ENCODE results near the gene C16orf96. TPM values are rescaled to one million over a fixed set of nuclear protein-coding genes. Genes with fewer than 3 reads are reported as not detected.

Gene C16orf96
- total and polyA plus RNA-seq, 2 of the 13 experiments (the other 11 are each of a cell fraction or from before 2014, with no cell fraction given): 0.03 TPM; not detected in 1

- TF ChIP-seq BCL3 (CRISPR knock-in tag; IDR thresholded peaks at IDR 0.05) (no peak), ZBTB40 (IDR thresholded peaks at IDR 0.05) (no peak), ZBTB40 (CRISPR knock-in tag; IDR thresholded peaks at IDR 0.05) (no peak), SP140L (CRISPR knock-in tag; IDR thresholded peaks at IDR 0.05; ENCODE audit: borderline replicate concordance) (no peak), ZNF260 (CRISPR knock-in tag; IDR thresholded peaks at IDR 0.05; ENCODE audit: borderline replicate concordance, low read depth) (no peak), GMEB1 (CRISPR knock-in tag; IDR thresholded peaks at IDR 0.05; ENCODE audit: borderline replicate concordance) (no peak), ARNTL (CRISPR knock-in tag; IDR thresholded peaks at IDR 0.05) (no peak), EZH2 (conservative IDR thresholded peaks at IDR 0.05; ENCODE audit: low read depth, low read length) (no peak), ZGPAT (CRISPR knock-in tag; IDR thresholded peaks at IDR 0.05) (no peak), GTF3A (CRISPR knock-in tag; conservative IDR thresholded peaks at IDR 0.05) (no peak), RAD21 (CRISPR knock-in tag; IDR thresholded peaks at IDR 0.05) (no peak), SMC3 (IDR thresholded peaks at IDR 0.05; ENCODE audit: low read length) (no peak)
Measured at GRCh38 chr16:4561596-4561995, 5.5 kb downstream of the C16orf96 start (continued).

All from HepG2 (cell line).